GM21423 (cell line): ENCODE data around the gene OR10A6.

ENCODE experiments used
- ATAC-seq: cut with Tn5 transposase; IDR thresholded peaks from one replicate; pipeline ENCODE4 v1.9.1; 2021; ENCODE audit warnings: mild to moderate bottlenecking, moderate library complexity; ENCODE audit not compliant: unreplicated experiment

The OR10A6 gene

DNA sequence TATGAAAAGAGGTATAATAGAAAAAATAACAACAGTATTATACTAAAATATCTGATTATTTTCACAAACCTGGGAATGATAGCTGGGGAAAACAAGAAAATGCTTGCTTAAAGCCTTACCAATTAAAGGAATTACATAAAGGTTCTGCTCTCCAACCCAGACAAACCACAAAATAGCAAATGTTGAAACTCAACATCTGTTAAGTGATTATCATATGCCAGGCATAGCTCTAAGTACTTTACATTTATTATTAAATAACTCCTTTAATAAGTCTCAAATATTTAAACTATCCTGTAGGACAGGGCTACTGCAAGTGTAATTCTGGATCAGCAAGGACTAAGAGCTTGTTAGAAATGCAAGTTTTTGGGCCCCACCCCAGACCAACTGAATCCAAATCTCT lies 20.1 kb downstream of the OR10A6 start:
- ATAC-seq, result no peak

DNA sequence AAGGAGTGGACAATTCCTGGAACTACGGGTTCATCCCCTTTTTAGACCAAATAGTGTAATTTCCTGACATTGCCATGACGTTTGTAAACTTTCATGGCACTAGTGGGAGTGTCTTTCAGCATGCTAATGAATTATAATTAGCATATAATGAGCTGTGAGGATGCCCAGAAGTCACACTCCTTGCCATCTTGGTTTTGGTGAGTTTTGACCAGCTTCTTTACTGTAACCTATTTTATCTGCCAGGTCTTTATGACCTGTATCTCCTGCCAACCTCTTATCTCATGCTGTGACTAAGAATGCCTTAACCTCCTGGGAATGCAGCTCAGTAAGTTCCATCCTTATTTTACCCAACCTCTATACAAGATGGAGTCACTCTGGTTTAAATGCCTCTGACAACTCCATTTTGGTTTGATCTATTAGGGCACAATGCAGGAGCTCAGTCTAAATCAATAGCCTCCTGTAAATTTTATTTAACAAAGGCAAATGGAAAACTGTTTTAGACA lies 20.7 kb downstream of the OR10A6 start:
- no peak for ATAC-seq

DNA sequence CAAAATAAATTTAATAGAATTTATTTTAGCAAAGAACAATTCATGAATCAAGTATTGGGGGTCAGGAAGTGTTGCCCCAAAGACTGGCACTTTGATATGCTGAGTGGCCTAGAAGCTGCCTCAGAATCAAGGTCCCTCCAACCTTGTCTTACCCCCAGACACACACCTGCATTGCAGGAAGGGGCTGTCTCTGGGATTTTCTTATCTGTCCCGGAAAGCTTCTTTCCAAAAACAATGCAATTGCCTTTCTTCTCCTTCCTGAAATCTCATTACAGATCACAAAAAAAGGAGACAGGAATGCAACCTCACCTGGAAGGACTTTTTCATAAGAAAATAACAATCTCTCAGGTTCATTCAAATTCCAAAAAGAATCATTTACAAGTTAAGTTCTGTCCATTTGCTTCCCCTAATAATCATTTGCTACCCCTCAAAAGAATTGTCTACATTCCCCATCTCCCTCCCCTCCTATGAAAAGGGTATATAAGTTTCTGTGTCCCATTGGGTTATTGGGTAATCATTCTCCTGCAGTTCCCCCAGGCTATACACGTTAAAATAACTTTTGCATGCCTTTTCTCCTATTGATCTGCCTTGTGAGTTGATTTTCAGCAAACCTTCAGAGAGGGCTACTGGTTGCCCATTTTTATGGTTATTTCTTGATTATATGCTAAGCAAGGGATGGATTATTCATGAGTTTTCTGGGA lies 21.3 kb downstream of the OR10A6 start:
- no peak for ATAC-seq

DNA sequence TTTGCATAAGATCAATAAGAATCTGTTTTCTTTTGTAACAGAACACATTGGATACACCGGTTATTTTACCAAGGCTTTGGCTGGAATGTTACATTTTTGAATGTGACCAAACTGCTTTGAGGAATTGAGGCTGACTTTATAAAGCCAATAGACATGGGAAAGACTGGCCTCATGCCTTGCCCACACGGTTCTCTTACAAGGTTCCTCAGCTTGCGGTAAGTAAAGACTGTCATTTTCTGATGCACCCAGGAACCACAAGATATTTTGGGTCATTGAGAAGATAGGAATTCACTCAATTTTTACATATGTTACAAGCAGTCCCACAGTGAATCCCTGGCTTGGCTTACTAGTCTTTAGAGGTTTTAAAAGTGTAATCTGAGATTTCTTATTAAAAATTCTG lies 23.9 kb downstream of the OR10A6 start:
- no peak for ATAC-seq

DNA sequence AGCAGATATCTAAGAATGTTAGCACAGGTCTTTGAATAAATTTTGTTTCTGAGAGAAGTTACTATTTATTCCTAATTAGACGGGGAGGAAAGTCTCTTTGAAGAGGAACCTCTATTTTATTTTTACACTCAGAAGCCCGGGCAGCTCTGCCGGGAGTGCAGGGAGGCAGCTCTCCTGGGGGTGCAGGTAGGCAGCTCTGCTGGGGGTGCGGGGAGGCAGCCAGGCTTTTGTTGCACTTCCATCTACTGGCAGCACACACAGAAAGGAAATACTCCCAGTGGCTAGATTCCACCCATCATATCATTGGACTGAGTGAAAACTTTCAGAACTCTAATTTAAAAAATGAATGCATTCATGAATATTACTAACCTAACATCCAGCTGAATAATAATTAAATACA lies 24.6 kb downstream of the OR10A6 start:
- no peak for ATAC-seq

DNA sequence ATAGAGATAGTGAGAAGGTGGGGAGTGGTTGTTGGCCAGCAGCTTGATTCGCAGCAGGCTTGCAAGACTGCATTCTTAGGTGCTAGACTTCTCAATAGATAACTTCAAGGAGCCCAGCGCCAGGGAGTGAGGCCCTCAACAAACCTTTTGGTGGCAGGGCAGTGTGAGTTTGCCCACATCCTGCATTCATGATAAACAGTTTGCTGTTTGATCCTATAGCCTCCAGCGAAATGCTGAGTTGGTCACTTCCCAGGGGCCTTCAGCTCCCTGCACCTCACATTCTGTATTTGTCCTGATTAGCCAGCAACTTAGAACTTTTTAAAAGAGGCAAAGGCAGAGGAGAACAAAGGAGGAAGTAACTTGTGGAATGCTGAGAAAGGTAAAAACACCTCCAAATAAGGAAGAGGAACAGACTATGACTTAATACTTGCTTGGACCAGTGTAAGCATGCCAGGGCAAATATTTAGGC lies 25.1 kb downstream of the OR10A6 start:
- no peak for ATAC-seq

DNA sequence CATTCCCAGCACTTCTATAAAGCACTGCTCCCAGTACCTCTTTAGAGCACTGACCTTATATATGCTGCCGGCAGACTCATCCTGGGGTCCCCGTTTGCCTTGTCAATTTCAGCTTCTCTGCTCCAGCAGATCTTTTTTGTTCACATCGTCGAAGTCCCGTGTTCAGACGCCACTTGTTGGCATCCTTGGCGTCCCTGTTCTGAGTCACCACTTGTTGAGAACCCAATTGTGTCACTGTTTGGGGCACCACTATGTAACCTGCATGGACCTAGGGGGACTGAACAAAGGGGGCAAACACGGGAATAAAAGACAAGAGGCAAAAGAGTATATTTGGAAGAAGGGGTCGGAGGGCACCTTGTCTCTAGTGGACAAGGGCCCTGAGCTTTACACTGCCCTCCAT lies 25.5 kb downstream of the OR10A6 start:
- ATAC-seq, result no peak

DNA sequence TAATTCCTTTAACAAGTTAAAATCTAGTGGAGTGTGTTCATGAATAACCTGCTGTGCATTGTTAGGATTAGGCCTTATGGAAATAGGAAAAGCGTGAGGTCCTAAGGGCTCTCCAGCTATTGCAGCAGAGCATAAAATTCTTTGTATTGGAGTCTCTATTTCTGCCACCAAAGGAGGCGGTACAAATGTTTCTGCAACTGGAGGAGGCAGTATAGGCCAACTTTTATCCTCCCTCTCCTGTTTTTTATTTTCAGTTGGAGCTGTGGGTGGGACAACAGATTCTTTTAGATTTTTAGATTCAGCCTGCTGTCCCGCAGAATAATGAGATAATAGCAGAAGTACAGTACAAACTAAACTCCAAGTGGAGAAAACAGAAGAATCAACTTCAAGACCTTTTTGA lies 26.2 kb downstream of the OR10A6 start:
- ATAC-seq, result no peak

DNA sequence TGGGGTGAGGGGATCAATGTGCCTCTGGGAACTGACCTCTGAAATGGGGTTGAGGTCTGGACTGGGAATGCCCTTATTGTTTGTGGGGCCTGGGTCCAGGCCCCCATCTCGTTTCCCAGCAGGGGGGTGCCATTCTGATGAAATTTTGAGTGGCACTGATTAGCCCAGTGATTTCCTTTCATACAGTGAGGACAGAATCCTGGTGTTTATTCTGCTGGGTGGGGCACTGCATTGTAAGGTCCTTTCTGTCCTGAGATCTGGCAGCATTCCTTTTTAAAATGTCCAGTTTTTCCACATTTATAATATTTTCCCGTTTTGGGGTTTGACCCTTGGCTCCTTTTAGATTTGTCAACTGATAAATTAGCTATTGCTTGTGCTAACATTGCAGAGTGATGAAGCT lies 27.1 kb downstream of the OR10A6 start:
- ATAC-seq, result no peak

DNA sequence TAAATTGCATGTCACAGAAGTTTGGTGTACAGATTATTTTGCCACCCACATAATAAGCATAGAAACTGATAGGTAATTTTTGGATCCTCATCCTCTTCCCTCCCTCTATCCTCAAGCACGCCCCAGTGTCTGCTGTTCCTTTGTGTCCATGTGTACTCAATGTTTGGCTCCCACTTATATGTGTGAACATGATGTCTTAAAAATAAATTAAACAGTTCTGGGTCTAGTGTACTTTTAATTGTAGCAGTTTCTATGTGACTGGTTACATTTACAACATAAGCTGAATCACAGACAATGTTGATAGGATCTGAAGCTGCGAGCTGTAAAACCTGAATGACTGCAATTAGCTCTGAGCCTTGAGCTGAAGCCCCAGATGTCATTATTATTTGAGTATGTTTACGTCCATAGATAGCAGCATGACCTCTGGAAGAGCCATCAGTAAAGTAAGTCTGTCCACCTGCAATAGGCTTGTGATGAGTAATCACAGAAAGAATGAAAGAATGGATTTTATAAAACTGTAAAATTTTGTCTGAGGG lies 29.7 kb downstream of the OR10A6 start:
- ATAC-seq, result no peak

DNA sequence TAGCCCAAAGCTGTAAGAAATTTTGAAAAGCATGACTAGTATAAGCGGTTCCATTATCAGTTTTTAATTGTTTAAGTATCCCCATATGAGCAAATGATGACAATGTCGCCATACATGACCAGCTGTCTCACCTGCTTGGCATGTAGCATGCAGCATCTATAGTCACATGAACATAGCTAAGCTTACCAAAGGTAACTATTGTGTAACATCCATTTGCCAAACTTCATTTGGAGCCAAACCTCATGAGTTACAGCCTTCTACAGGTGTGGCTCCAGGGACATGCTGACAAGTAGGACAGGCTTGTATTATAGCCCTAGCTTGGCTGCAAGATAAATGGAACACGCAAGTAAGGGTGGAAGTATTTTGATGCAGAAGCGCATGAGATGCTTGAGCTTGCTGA lies 30.4 kb downstream of the OR10A6 start:
- no peak for ATAC-seq

DNA sequence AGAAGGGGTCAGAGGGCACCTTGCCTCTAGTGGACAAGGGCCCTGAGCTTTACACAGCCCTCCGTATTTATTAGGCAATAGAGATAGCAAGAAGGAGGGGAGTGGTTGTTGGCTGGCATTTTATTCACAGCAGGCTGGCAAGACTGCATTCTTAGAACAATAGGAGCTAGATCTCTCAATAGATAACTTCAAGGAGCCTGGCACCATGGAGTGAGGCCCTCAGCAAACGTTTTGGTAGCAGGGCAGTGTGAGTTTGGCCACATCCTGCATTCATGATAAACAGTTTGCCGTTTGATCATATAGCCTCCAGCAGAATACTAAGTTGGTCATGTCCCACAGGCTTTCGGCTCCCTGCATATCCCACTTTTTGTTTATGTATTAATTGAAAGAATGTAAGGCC lies 31.6 kb downstream of the OR10A6 start:
- ATAC-seq, result no peak

DNA sequence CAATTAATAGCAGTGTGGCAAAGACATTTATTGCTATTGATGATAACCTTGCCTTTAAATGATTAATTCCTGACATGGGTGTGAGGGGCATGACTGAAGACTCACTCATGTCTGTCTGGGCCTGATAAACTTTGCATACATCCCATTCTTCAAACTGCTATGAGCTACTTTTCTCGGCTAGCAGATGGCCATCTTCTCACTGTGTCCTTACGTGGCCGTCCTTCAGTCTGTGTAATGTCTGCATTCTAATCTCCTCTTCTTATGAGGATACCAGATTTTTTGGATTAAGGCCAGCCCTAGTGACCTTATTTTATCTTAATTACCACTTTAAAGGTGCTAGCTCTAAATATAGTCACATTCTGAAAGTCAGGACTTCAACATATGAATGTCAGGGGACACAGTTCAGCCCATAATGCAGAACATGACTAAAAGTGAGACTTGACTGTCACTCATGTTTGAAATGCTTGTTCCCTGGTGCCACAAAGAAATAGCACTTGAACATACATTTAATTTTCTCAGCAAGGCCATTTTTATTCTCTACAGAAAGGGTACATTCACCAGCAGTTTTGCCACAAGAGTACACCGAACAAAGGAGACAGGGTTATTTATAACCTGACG lies 32.3 kb downstream of the OR10A6 start:
- no peak for ATAC-seq

DNA sequence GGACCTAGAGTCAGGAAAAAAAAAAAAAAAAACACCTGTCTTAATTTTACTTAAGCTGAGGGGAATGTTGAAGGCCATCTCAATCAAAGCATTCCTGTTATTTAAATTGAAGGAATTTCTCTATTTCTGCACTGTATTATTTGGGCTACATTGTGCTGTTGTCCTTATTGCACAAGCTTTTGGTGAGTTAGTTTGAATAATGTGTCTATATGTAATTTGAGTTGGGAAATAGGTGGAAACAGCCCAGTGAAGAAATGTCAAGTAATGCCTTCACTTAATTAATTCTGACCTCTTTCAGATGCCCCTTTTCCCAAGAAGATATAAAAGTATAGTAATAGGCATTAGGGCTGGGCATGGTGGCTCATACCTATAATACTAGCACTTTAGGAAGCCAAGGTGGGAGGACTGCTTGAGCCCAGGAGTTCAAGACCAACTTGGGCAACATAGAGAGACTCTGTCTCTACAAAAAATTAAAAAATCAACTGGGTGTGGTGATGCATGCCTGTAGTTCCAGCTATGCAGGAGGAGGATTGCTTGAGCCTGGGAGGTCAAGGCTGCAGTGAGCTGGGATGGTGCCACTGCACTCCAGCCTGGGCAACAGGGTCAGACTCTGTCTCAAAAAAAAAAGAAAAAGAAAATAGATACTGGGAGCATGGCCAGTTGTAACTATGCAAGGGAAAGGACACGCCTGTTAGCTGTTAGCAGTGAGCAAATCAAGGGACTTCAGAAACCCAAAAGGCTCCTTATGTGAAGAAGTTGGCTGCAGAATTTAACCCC lies 34.9 kb downstream of the OR10A6 start:
- no peak for ATAC-seq

DNA sequence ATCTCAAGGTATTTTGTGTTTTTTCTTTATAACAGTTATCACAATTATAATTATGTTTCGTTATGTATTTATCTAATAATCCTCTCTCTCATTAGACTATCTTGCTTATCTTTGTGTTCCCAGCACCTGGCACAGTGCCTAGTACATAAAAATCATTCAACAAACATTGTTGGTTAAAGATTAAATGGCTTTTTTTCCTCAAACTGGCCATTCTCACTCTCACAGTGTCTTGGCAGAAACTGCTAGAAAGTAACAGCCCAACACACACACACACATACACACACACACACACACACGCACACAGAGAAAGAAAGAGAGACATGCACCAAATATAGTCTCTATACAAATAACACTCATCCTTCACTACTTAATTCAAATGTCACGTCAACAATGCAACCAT lies 36.8 kb downstream of the OR10A6 start:
- ATAC-seq, result no peak

DNA sequence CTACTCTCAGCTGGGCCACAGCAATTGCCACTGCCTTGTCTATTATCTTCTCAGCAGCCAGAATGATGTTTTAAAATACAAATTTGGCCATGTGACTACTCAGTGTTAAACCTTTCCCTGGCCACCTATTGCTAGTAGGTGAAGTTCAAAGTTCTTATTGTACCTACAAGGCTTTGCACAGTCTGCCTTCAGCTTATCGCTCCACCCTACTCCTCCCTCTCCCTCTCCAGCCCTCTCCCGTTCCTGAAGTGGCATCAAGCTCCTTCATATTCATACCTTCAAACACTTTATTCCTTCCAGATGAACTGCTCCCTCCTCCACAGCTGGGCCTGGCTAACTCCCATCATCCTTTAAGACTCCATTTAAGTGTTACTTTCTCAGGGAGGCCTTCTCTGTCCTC lies 37.3 kb downstream of the OR10A6 start:
- no peak for ATAC-seq

DNA sequence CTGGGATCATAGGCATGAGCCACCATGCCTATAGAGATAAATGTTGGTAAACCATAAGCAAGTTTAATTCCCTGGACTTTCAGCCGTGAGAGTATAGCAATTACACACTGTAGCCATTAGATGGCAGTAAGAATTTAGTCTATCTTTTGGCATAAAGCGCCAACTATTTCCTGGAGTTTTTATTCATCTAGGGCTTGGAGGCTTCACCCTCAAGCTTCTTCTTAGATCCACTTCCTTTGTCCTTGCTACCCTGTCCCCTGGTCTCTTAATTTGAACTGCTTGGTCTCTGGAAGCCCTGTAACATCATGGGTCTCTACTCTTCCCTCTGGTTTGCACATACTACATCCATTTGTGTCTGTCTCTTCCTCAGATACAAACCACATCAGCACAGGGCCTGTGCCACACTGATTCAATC lies 38.2 kb downstream of the OR10A6 start:
- peak; percentile 68 for ATAC-seq

DNA sequence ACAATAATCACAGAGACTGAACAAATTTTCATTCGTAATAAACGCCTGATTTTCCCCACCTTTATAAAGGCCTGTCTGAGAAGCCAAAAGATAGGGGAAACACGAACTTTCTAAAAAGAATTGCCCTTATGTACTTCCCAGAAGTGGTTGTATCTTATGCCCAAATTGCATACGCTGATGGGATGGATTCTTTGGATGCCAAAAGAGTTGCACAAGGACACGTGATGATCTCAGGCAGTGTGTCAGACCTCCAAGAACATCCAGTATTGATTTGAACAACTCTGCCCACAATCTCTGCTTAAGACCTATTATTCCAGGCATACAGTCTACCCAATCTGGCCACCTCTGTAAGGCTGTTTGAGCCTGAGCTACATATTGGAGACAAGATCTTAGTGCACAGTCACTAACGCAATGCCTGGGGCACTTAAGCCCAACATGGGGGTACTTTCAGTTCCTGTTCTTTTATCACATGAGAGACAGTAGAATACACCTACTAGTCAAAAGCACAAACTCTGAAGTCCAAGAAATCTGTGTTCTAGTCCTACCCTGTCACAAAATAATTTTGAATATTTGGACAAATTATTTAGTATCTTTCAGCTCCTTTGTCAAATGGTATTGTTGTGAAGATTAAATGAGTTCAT lies 38.9 kb downstream of the OR10A6 start:
- peak; percentile 61 for ATAC-seq

DNA sequence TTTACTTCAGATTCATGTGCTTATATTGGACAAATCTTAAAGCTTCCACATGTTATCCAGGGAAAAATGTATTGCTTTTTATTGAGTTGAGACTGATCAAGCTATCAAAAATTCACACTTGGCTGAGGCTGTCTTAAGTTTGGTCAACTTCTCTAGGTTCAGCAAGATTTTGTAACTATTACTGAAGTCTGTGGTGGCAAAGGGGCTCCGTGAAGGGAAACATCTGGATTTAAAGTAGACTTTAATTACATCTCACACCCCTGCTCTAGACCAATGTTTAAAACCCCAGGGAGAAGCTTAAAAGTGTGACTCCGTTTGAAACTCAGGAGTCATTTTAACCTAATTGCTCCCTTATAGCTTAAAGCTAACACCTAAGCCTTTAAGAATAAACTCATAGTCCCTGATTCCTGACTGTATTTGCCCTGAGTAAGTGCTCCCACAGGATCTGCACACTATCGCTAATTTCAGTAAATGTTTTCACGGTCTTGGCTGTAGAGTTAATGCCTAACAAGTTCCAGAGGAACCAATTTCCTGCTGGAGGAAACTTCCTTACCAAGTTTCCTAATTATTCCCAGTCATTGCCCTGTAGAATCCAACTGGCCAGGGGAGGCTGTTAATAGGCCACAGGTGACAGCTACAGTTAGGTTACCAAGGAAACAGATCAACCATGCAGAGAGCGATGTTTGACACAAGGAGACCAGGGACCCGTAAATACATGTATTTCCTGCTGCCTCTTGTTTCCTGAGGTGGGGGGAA lies 40.5 kb downstream of the OR10A6 start:
- no peak for ATAC-seq

DNA sequence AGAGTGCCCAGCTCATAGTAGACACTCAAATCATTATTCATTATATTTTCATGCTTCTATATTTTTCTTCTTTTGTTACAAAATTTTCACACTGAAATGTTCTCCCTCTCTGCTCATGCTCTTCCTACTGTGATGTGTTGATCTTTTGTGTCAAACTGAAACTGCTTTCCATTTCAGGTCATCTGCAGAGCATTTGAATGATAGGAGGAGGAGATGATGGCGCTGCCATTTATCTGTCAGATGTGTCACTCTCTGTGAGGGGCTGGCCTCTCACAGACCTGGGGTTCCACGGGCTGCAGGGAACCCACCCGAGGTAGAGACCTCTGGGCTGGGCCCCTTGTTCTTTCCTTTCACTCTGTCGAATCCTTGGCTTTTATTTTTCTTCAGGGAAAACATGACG lies 41.1 kb downstream of the OR10A6 start:
- no peak for ATAC-seq
